ENCODE measurements around the gene SPACA4.

SPACA4 gene

GRCh38 chr19:48598996-48599700 lies 7.4 kb upstream of the SPACA4 start:
- DNase-seq, result no peak

GRCh38 chr19:48600679-48601417 lies 5.7 kb upstream of the SPACA4 start:
- no peak for DNase-seq

- no peak for DNase-seq
Measured at GRCh38 chr19:48603001-48603400, 3.5 kb upstream of the SPACA4 start.

- no peak for DNase-seq
Measured at GRCh38 chr19:48603449-48603848, 3.1 kb upstream of the SPACA4 start.

- no peak for DNase-seq
Measured at GRCh38 chr19:48603850-48604249, 2.7 kb upstream of the SPACA4 start.

- no peak for DNase-seq
Measured at GRCh38 chr19:48607359-48607755, 815 bp downstream of the SPACA4 start.

GRCh38 chr19:48608798-48609263 lies 2.3 kb downstream of the SPACA4 start:
- peak; percentile 68 to 76 for DNase-seq

GRCh38 chr19:48609571-48610108 lies 3.1 kb downstream of the SPACA4 start:
- no peak for DNase-seq

- DNase-seq, result no peak
Measured at GRCh38 chr19:48611872-48612271, 5.3 kb downstream of the SPACA4 start.

GRCh38 chr19:48613024-48613851 lies 6.7 kb downstream of the SPACA4 start:
- DNase-seq, result no peak

GRCh38 chr19:48613852-48614435 lies 7.4 kb downstream of the SPACA4 start:
- DNase-seq, result no peak

- DNase-seq, result no peak
Measured at GRCh38 chr19:48614436-48615230, 8.1 kb downstream of the SPACA4 start, which contains the start of gene FAM83E. FAM83E (minus strand) TSS chr19:48615076; CDS start chr19:48613372, 1,704 bp downstream.

- no peak for DNase-seq
Measured at GRCh38 chr19:48615231-48616040, 8.9 kb downstream of the SPACA4 start.

- peak in 1 of 2 donors; percentile 31 for DNase-seq
Measured at GRCh38 chr19:48616041-48616436, 9.5 kb downstream of the SPACA4 start.

GRCh38 chr19:48616491-48617056 lies 10.0 kb downstream of the SPACA4 start:
- peak in 1 of 2 donors; percentile 35 for DNase-seq

GRCh38 chr19:48617146-48617937 lies 10.8 kb downstream of the SPACA4 start:
- DNase-seq, result no peak

GRCh38 chr19:48618278-48618915 lies 11.9 kb downstream of the SPACA4 start:
- no peak for DNase-seq

- peak; percentile 98 for DNase-seq
Measured at GRCh38 chr19:48618916-48619691, 12.6 kb downstream of the SPACA4 start, which contains the start of the genes RPL18 and SPHK2. RPL18 (minus strand) TSS chr19:48619178; CDS start chr19:48619143, 35 bp downstream. SPHK2 (plus strand) TSS chr19:48619506; CDS start chr19:48620515, 1,009 bp downstream.

Measured in CD4-positive, alpha-beta T cell treated with Interferon alpha-2 for 1 hour (primary cell).